ENCODE results near the gene ADAMTS1. TPM values are rescaled to one million over a fixed set of nuclear protein-coding genes. Genes with fewer than 3 reads are reported as not detected.

The ADAMTS1 gene
- total RNA-seq, 1 donor from 2014 or later, result 59.3 TPM

- no peak for DNase-seq (ENCODE audit: missing footprints)
- intact Hi-C loops (cut with DNase I), result no loop called here
These were observed 18.4 kb downstream of the ADAMTS1 start for GRCh38 chr21:26826801-26827200.

GRCh38 chr21:26820509-26820908 is 24.7 kb downstream of the ADAMTS1 start:
- intact Hi-C loops (cut with DNase I), result no loop called here
- no peak for ATAC-seq
- no peak for DNase-seq (ENCODE audit: missing footprints)

More at GRCh38 chr21:26826801-26827200, 18.4 kb downstream of the ADAMTS1 start:
- no peak for ATAC-seq

GRCh38 chr21:26819740-26820324 is 25.4 kb downstream of the ADAMTS1 start:
- DNase-seq (ENCODE audit: missing footprints), result no peak
- intact Hi-C loops (cut with DNase I), result no loop called here
- ATAC-seq, result no peak

GRCh38 chr21:26818906-26819305 is 26.3 kb downstream of the ADAMTS1 start:
- DNase-seq (ENCODE audit: missing footprints) (no peak), ATAC-seq (no peak)
- intact Hi-C loops (cut with DNase I), result no loop called here

- DNase-seq (ENCODE audit: missing footprints) (no peak), ATAC-seq (peak; percentile 42)
- intact Hi-C loops (cut with DNase I), result no loop called here
These were observed 30.0 kb downstream of the ADAMTS1 start for GRCh38 chr21:26815197-26815596.

GRCh38 chr21:26814386-26814785 is 30.8 kb downstream of the ADAMTS1 start:
- intact Hi-C loops (cut with DNase I), result loop anchor here (5.0 kb wide), 1 partner anchor 42 kb away; no protein-coding TSS in a partner anchor
- DNase-seq (ENCODE audit: missing footprints), result no peak
- ATAC-seq, result no peak

GRCh38 chr21:26813426-26813998 is 31.7 kb downstream of the ADAMTS1 start:
- ATAC-seq, result no peak
- no peak for DNase-seq (ENCODE audit: missing footprints)
- intact Hi-C loops (cut with DNase I), result loop anchor here (5.0 kb wide), 1 partner anchor 41 kb away; no protein-coding TSS in a partner anchor

GRCh38 chr21:26812173-26812572 is 33.0 kb downstream of the ADAMTS1 start:
- DNase-seq (ENCODE audit: missing footprints) (no peak), ATAC-seq (no peak)
- intact Hi-C loops (cut with DNase I), result loop anchor here (5.0 kb wide), 1 partner anchor 40 kb away; no protein-coding TSS in a partner anchor

- DNase-seq (ENCODE audit: missing footprints) (no peak), ATAC-seq (no peak)
- intact Hi-C loops (cut with DNase I), result loop anchor here (5.0 kb wide), 1 partner anchor 39 kb away; no protein-coding TSS in a partner anchor
These were observed 33.7 kb downstream of the ADAMTS1 start for GRCh38 chr21:26811482-26811881.

GRCh38 chr21:26810676-26811415 is 34.4 kb downstream of the ADAMTS1 start:
- no peak for ATAC-seq
- intact Hi-C loops (cut with DNase I), result loop anchor here (5.0 kb wide), 1 partner anchor 39 kb away; no protein-coding TSS in a partner anchor
- DNase-seq (ENCODE audit: missing footprints), result no peak

- ATAC-seq, result no peak
- intact Hi-C loops (cut with DNase I), result loop anchor here (5.0 kb wide), 1 partner anchor 38 kb away; no protein-coding TSS in a partner anchor
These were observed 34.9 kb downstream of the ADAMTS1 start for GRCh38 chr21:26810266-26810665.

GRCh38 chr21:26809745-26810144 is 35.5 kb downstream of the ADAMTS1 start:
- DNase-seq (ENCODE audit: missing footprints) (no peak), ATAC-seq (no peak)
- intact Hi-C loops (cut with DNase I), result loop anchor here (5.0 kb wide), 1 partner anchor 37 kb away; no protein-coding TSS in a partner anchor

More at GRCh38 chr21:26810266-26810665, 34.9 kb downstream of the ADAMTS1 start:
- no peak for DNase-seq (ENCODE audit: missing footprints)

GRCh38 chr21:26806801-26807295 is 38.4 kb downstream of the ADAMTS1 start:
- intact Hi-C loops (cut with DNase I), result no loop called here
- ATAC-seq (no peak), DNase-seq (ENCODE audit: missing footprints) (no peak)

GRCh38 chr21:26804895-26805609 is 40.2 kb downstream of the ADAMTS1 start:
- no peak for DNase-seq (ENCODE audit: missing footprints)
- ATAC-seq, result no peak
- intact Hi-C loops (cut with DNase I), result no loop called here

- intact Hi-C loops (cut with DNase I), result no loop called here
- ATAC-seq, result peak; percentile 27
- DNase-seq (ENCODE audit: missing footprints), result no peak
These were observed 43.7 kb downstream of the ADAMTS1 start for GRCh38 chr21:26801498-26801897.

GRCh38 chr21:26800970-26801431 is 44.2 kb downstream of the ADAMTS1 start:
- ATAC-seq (peak; percentile 73), DNase-seq (ENCODE audit: missing footprints) (no peak)
- intact Hi-C loops (cut with DNase I), result no loop called here

GRCh38 chr21:26800455-26800854 is 44.8 kb downstream of the ADAMTS1 start:
- DNase-seq (ENCODE audit: missing footprints), result no peak
- ATAC-seq, result no peak
- intact Hi-C loops (cut with DNase I), result no loop called here

GRCh38 chr21:26800001-26800400 is 45.2 kb downstream of the ADAMTS1 start:
- no peak for ATAC-seq
- DNase-seq (ENCODE audit: missing footprints), result peak; percentile 44
- intact Hi-C loops (cut with DNase I), result no loop called here

Data from Right ventricle myocardium inferior (tissue), 1 donor.